HG03575 (cell line): ENCODE results near the gene SERPINB13.
"Not testable (repeated sequence)": the region's sequence is repeated elsewhere in the genome, so short reads cannot be mapped to it uniquely, and the experiment has no call there.

Source experiments
- ATAC-seq: cut with Tn5 transposase; IDR thresholded peaks from one replicate; pipeline ENCODE4 v1.9.1; 2021; ENCODE audit not compliant: unreplicated experiment, insufficient number of reproducible peaks, low FRiP score; ENCODE audit errors: extremely low read depth

SERPINB13 gene

DNA sequence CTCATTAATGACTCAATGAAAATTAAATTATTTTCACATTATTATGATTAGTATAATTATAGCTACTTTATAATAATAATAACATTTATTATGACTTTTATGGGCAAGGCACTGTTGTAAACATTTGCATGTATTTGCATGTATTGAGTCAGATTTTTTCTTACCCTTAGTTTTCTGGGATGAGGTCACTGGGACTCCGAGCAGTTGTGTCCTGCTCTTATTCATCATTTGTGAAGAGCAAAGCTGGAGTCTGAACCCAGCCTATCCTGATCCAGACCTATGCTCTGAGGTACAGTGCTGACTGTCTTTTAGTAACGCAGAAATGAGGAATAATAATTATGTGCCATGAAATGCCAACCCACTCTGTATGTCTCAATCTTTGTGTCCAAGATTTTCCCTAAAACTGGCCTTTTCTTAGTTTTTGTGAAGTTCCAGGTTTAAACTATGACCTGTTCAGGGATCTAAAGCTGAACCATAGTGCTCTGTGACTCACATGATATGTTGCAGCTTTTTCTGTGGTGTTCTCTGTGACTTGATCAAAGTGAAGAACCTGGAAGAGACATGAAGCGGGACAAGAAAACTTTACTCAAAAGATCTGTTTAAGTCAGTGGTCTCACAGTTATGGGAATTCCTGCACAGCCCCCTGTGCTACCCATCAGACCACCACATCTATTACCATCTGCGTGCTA, 55.7 kb downstream of the SERPINB13 start:
- ATAC-seq: not testable (repeated sequence)

- not testable (repeated sequence) for ATAC-seq
Measured at GRCh38 chr18:63644142-63644541, 57.0 kb downstream of the SERPINB13 start, which contains the start of gene SERPINB4. SERPINB4 (minus strand) TSS chr18:63644256; CDS start chr18:63643577, 679 bp downstream.

GRCh38 chr18:63644694-63645093, 57.6 kb downstream of the SERPINB13 start:
- not testable (repeated sequence) for ATAC-seq

GRCh38 chr18:63646936-63647335, 59.8 kb downstream of the SERPINB13 start:
- no peak for ATAC-seq

DNA sequence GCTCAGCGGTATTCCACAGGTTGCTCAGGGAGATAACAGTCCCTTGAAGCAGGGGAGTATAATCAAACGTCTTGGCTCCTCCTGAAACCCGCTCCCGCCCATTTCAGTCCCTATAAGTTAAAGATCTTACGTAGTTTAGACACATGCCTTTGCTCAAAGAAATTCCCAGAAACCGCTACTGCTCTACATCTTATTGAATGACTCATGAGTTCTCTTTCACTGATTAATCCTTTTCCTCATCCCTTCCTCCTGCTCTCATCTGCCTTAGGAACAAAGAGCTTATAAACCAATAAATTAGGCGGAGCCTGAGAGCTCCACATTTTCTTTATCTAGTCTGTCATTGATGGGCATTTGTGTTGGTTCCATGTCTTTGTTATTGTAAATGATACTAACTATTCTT, 61.1 kb downstream of the SERPINB13 start:
- no peak for ATAC-seq
